HEK293T (cell line): ENCODE measurements around the gene ZPBP.

Experiments
- CTBP1 ChIP-seq: fragments of 450-650 bp; IDR thresholded peaks from 2 replicates; pipeline ENCODE4 v1.6.1; 2016; ENCODE audit warnings: borderline replicate concordance
- ELF4 ChIP-seq: fragments of 450-650 bp; IDR thresholded peaks from 2 replicates; pipeline ENCODE4 v1.6.1; 2017; ENCODE audit warnings: antibody characterized with exemption
- FOXA1 ChIP-seq: fragments of 450-650 bp; IDR thresholded peaks from 2 replicates; pipeline ENCODE4 v1.6.1; 2016; ENCODE audit warnings: mild to moderate bottlenecking
- FOXM1 ChIP-seq: fragments of 450-650 bp; IDR thresholded peaks from 2 replicates; pipeline ENCODE4 v1.6.1; 2017; ENCODE audit warnings: mild to moderate bottlenecking, borderline replicate concordance
- HDGF ChIP-seq: fragments of 450-650 bp; IDR thresholded peaks from 2 replicates; pipeline ENCODE4 v1.6.1; 2017; ENCODE audit warnings: antibody characterized with exemption, borderline replicate concordance
- NFRKB ChIP-seq: fragments of 450-650 bp; IDR thresholded peaks from 2 replicates; pipeline ENCODE4 v1.6.1; 2016; ENCODE audit warnings: mild to moderate bottlenecking, moderate library complexity
- PKNOX1 ChIP-seq: fragments of 450-650 bp; IDR thresholded peaks from 2 replicates; pipeline ENCODE4 v1.6.1; 2016
- SP1 ChIP-seq: fragments of 450-650 bp; IDR thresholded peaks from 2 replicates; pipeline ENCODE4 v1.6.1; 2017
- SUZ12 ChIP-seq: fragments of 450-650 bp; IDR thresholded peaks from 2 replicates; pipeline ENCODE4 v1.6.1; 2016; ENCODE audit warnings: mild to moderate bottlenecking
- TARDBP ChIP-seq: fragments of 450-650 bp; IDR thresholded peaks from 2 replicates; pipeline ENCODE4 v1.6.1; 2016

DNA sequence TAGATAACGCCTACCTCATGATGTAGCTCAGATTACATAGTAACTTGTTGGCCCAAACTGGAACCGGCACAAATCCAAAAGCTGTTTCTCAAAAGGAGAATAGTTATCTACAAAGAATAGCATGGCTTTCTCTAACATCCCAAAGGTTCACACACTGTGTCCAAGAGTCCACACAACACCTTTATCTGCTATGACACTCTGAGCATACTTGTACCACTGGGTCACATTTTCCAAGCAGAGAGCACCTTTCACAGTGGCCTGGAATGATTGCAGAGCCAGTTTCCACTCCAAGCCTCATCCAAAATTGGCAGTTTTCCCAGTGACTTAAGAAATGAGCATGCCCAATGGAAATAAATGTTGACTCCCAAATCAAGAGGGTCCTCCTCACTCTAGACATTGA is 164.3 kb downstream of the ZPBP start:
- no peak for TF ChIP-seq HDGF
- TF ChIP-seq CTBP1 = no peak
- no peak for TF ChIP-seq FOXM1
- no peak for TF ChIP-seq SP1
- TF ChIP-seq ELF4 = no peak
- no peak for TF ChIP-seq NFRKB
- no peak for TF ChIP-seq TARDBP
- TF ChIP-seq SUZ12 = no peak
- no peak for TF ChIP-seq PKNOX1
- TF ChIP-seq FOXA1 = no peak
